GM23248 (cell line): ENCODE data around the gene TNFRSF11A. TPM values are rescaled to one million over a fixed set of nuclear protein-coding genes. Genes with fewer than 3 reads are reported as not detected.

Source experiments
- DNase-seq: peaks from one replicate; pipeline ENCODE4 v3.0.0-alpha.2; 2015
- H2AFZ ChIP-seq: fragments of 200-600 bp; sonication (generic); 2 replicates; pipeline ENCODE4 v1.6.1; 2016; ENCODE audit warnings: antibody characterized with exemption
- H3F3A ChIP-seq: fragments of 200-600 bp; sonication (generic); 2 replicates; pipeline ENCODE4 v1.6.1; 2016; ENCODE audit warnings: mild to moderate bottlenecking, antibody characterized with exemption, mixed run types; ENCODE audit not compliant: insufficient read depth
- H3K27ac ChIP-seq: fragments of 200-600 bp; sonication (generic); 2 replicates; pipeline ENCODE4 v1.5.1; 2016; ENCODE audit warnings: mild to moderate bottlenecking
- H3K27me3 ChIP-seq: fragments of 200-600 bp; sonication (generic); replicated peaks from 2 replicates; pipeline ENCODE4 v1.6.1; 2016; ENCODE audit warnings: mild to moderate bottlenecking; ENCODE audit not compliant: insufficient read depth
- H3K36me3 ChIP-seq: fragments of 200-600 bp; sonication (generic); 2 replicates; pipeline ENCODE4 v1.6.1; 2016; ENCODE audit warnings: low read depth, mild to moderate bottlenecking
- H3K4me1 ChIP-seq: fragments of 200-600 bp; sonication (generic); 2 replicates; pipeline ENCODE4 v1.6.1; 2016; ENCODE audit warnings: mild to moderate bottlenecking; ENCODE audit not compliant: insufficient read depth
- H3K4me2 ChIP-seq: fragments of 200-600 bp; sonication (generic); one replicate; pipeline ENCODE4 v1.6.1; 2016; ENCODE audit warnings: mild to moderate bottlenecking; ENCODE audit not compliant: unreplicated experiment
- H3K4me3 ChIP-seq: fragments of 200-600 bp; sonication (generic); 2 replicates; pipeline ENCODE4 v1.5.1; 2016; ENCODE audit warnings: mild to moderate bottlenecking
- H3K79me2 ChIP-seq: fragments of 200-600 bp; sonication (generic); 2 replicates; pipeline ENCODE4 v1.6.1; 2016; ENCODE audit warnings: mild to moderate bottlenecking; ENCODE audit not compliant: insufficient read depth
- H3K9ac ChIP-seq: fragments of 200-600 bp; sonication (generic); 2 replicates; pipeline ENCODE4 v1.6.1; 2016; ENCODE audit warnings: mild to moderate bottlenecking
- H3K9me2 ChIP-seq: fragments of 200-600 bp; sonication (generic); 2 replicates; pipeline ENCODE4 v1.6.1; 2016; ENCODE audit warnings: mixed run types, mild to moderate bottlenecking, moderate library complexity; ENCODE audit not compliant: insufficient read depth
- H3K9me3 ChIP-seq: fragments of 200-600 bp; sonication (generic); one replicate; pipeline ENCODE4 v1.6.1; 2017; ENCODE audit warnings: low read depth
- H4K20me1 ChIP-seq: fragments of 200-600 bp; sonication (generic); 2 replicates; pipeline ENCODE4 v1.6.0; 2016; ENCODE audit not compliant: insufficient read depth
- EZH2 ChIP-seq: fragments of 200-600 bp; sonication (generic); IDR thresholded peaks from 2 replicates; pipeline ENCODE4 v1.6.1; 2018; ENCODE audit warnings: antibody characterized with exemption, mild to moderate bottlenecking; ENCODE audit not compliant: insufficient read depth, poor library complexity, severe bottlenecking
- EZH2phosphoT487 ChIP-seq: fragments of 200-600 bp; sonication (generic); IDR thresholded peaks from 2 replicates; pipeline ENCODE4 v1.6.1; 2018; ENCODE audit warnings: antibody characterized with exemption, moderate library complexity, mild to moderate bottlenecking, low read depth; ENCODE audit not compliant: insufficient read depth
- WGBS, 2 experiments: methylation state at CpG; one replicate each; pipeline ENCODE4 v1.1.6; 2015 to 2017; ENCODE audit warnings: low lambda C conversion rate in 2 of 2, low coverage in 1 of 2; ENCODE audit errors: missing lambda C conversion rate in 2 of 2; 5-methylcytosine and 5-hydroxymethylcytosine counted together
- in situ Hi-C: fragments of 300-500 bp; cut with MboI; formaldehyde crosslinking; loops from 2 replicates; pipeline ENCODE4 v1.15.0; 2020
- polyA plus RNA-seq: library from polyadenylated mRNA; unstranded; fragments of >200 nt; fragmentation: Nextera tagmentation; extraction: Ambion mirVana; gene quantifications from 2 replicates; pipeline ENCODE4 v1.2.1, GENCODE V29; 2016
- total RNA-seq: library from RNA; depleted of rRNA; stranded (reverse); fragments of >200 nt; shearing (Covaris generic); gene quantifications from 2 replicates; pipeline ENCODE4 v1.2.3, GENCODE V29; 2014

TNFRSF11A gene
- total and polyA plus RNA-seq, 2 experiments from 2014 or later, result 0.09 to 0.22 TPM

DNA sequence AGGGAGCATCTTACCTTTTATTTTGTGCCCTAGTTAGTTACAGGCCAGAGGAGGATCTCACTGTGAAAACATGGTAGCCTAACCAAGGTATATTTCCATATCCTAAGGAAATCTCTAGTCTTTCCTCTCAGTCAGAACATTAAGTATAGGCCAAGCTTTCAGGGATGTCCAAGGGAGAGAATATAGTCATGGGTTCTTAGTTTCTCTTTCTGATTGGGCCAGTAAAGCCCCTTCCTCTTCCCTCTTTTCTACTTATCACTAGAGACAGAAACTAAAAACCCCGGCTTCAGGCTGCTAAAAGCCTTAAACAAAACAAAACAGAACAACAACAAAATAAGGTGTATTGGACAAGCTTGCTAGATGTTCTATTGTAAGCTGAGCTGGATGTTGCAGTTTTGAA, 44.3 kb upstream of the TNFRSF11A start:
- peak overlapping the region; percentile 95 for H3K27ac ChIP-seq
- DNase-seq, result no peak

GRCh38 chr18:62281684-62282083, 43.4 kb upstream of the TNFRSF11A start:
- Histone ChIP-seq H3K4me1 (peaks cover 28% of the 10 kb centered on the region), H3K9ac (peak overlapping the region; percentile 72), H4K20me1 (no peaks in the 10 kb centered on the region), H2AFZ (no peak overlapping the region), H3F3A (peaks cover 44% of the 10 kb centered on the region), H3K4me2 (peak overlapping the region; percentile 89), H3K4me3 (peak overlapping the region; percentile 61), H3K79me2 (no peaks in the 10 kb centered on the region), H3K27ac (peak overlapping the region; percentile 95), H3K36me3 (no peaks in the 10 kb centered on the region), H3K9me2 (no peaks in the 10 kb centered on the region), H3K9me3 (no peaks in the 10 kb centered on the region), H3K27me3 (no peaks in the 10 kb centered on the region)
- no peak for TF ChIP-seq EZH2
- no peak for TF ChIP-seq EZH2phosphoT487
- 4 to 6% methylated on average over 1 of the region's 1 CpG for WGBS, 2 experiments
- in situ Hi-C loops, result no loop called here
- peak; percentile 96 for DNase-seq

More for the DNA sequence above, 44.3 kb upstream of the TNFRSF11A start:
- peaks cover 32% of the 10 kb centered on the region for H3K4me1 ChIP-seq
- no peaks in the 10 kb centered on the region for H3K27me3 ChIP-seq
- no peaks in the 10 kb centered on the region for H3K9me2 ChIP-seq
- no peaks in the 10 kb centered on the region for H3K36me3 ChIP-seq
- peaks cover 44% of the 10 kb centered on the region for H3F3A ChIP-seq
- no peaks in the 10 kb centered on the region for H3K79me2 ChIP-seq
- in situ Hi-C loops, result no loop called here
- TF ChIP-seq EZH2 (no peak), EZH2phosphoT487 (no peak)
- 88 to 100% methylated on average over 1 of the region's 1 CpG for WGBS, 2 experiments
- no peaks in the 10 kb centered on the region for H3K9me3 ChIP-seq
- no peak overlapping the region for H2AFZ ChIP-seq
- H3K4me3 ChIP-seq, result no peak overlapping the region
- H3K4me2 ChIP-seq, result peak overlapping the region; percentile 89
- no peaks in the 10 kb centered on the region for H4K20me1 ChIP-seq
- H3K9ac ChIP-seq, result no peak overlapping the region

DNA sequence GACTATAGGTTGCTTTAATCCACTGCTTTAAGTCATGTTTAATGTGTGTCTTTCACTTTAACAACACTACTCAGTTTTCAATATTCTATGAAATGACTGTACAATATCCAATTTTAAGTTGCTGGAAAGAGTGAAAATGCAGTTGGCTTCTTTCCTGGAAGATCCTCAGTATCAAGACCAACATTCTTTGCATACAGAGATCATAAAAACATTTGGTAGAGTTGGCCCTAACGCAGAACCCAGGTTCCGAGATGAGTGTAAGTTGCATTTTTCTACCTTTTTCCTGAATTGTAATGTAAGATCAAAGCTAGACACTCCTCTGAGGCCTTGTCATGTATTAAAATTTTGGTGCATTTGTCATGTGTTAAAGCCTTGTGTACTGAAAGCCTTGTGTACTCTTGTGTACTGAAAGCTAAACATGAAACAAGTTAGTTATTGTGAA, 42.9 kb upstream of the TNFRSF11A start:
- no peak for TF ChIP-seq EZH2
- TF ChIP-seq EZH2phosphoT487, result no peak
- WGBS, 2 experiments, result 0 to 2% methylated on average over 2 of the region's 2 CpGs
- H3K4me2 ChIP-seq, result peak overlapping the region; percentile 89
- no peak overlapping the region for H2AFZ ChIP-seq
- H3K79me2 ChIP-seq, result no peaks in the 10 kb centered on the region
- no peaks in the 10 kb centered on the region for H4K20me1 ChIP-seq
- peaks cover 44% of the 10 kb centered on the region for H3F3A ChIP-seq
- H3K27me3 ChIP-seq, result no peaks in the 10 kb centered on the region
- in situ Hi-C loops, result no loop called here
- no peaks in the 10 kb centered on the region for H3K9me3 ChIP-seq
- H3K9me2 ChIP-seq, result no peaks in the 10 kb centered on the region
- peak; percentile 86 for DNase-seq
- peak overlapping the region; percentile 72 for H3K9ac ChIP-seq
- peak overlapping the region; percentile 61 for H3K4me3 ChIP-seq
- peak overlapping the region; percentile 95 for H3K27ac ChIP-seq
- peaks cover 28% of the 10 kb centered on the region for H3K4me1 ChIP-seq
- no peaks in the 10 kb centered on the region for H3K36me3 ChIP-seq

DNA sequence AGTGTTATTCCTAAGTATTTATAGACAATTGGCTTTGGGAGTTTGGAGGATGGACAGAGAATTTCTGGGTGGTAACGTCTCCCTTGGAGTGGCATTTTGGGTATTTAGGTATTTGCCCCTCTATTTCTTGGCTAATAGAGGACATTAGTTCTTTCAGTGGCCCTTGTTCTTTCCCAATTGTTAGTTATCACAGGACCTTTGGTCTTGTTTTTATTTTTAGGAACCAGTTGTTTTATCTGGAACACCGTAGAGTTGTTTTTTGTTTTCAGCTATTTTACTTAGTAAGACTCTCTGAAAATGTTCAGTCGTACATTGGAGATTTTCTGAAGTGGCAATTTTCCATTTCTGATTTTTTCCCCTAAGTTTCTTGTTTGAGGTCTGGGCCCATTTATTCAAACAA, 40.5 kb upstream of the TNFRSF11A start:
- 97% methylated on average over 3 of the region's 3 CpGs for WGBS, 2 experiments
- no peaks in the 10 kb centered on the region for H3K79me2 ChIP-seq
- H3K27me3 ChIP-seq, result no peaks in the 10 kb centered on the region
- no peak overlapping the region for H3K4me2 ChIP-seq
- no peak overlapping the region for H3K27ac ChIP-seq
- TF ChIP-seq EZH2phosphoT487, result no peak
- no peak for TF ChIP-seq EZH2
- no peak for DNase-seq
- 0 out of 2 replicates have a peak, but pooled peaks cover 11% of the 10 kb centered on the region for H3K36me3 ChIP-seq
- H3K9me2 ChIP-seq, result no peaks in the 10 kb centered on the region
- H3F3A ChIP-seq, result peaks cover 44% of the 10 kb centered on the region
- H3K9me3 ChIP-seq, result no peaks in the 10 kb centered on the region
- no peaks in the 10 kb centered on the region for H4K20me1 ChIP-seq
- no peak overlapping the region for H3K9ac ChIP-seq
- H3K4me3 ChIP-seq, result no peak overlapping the region
- in situ Hi-C loops, result no loop called here
- H3K4me1 ChIP-seq, result peaks cover 28% of the 10 kb centered on the region
- H2AFZ ChIP-seq, result no peak overlapping the region

DNA sequence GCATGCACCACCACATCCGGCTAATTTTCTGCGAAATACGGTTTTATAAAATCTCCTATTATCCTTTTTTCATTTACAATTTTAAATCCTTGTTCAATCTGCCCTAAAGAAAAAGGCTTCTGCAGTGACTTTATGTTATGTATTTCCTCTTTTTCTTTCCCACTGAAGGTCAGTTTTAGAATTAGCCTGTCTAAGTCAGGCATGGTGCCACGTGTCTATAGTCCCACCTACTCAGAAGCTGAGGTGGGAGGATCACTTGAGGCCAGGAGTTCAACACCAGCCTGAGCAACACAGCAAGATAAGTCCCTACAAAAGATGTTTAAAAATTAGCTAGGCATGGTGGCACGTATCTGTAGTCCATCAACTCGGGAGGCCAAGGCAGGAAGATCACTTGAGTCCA, 39.8 kb upstream of the TNFRSF11A start:
- DNase-seq, result no peak

More for the DNA sequence above, 39.8 kb upstream of the TNFRSF11A start:
- Histone ChIP-seq H4K20me1 (no peaks in the 10 kb centered on the region), H3F3A (peaks cover 40% of the 10 kb centered on the region), H3K79me2 (no peaks in the 10 kb centered on the region), H3K4me3 (no peak overlapping the region), H3K9ac (no peak overlapping the region), H2AFZ (no peak overlapping the region), H3K4me1 (peaks cover 26% of the 10 kb centered on the region), H3K27me3 (no peaks in the 10 kb centered on the region), H3K9me3 (no peaks in the 10 kb centered on the region), H3K9me2 (no peaks in the 10 kb centered on the region), H3K27ac (no peak overlapping the region), H3K36me3 (0 out of 2 replicates have a peak, but pooled peaks cover 11% of the 10 kb centered on the region), H3K4me2 (no peak overlapping the region)
- WGBS, 2 experiments, result 97 to 98% methylated on average over 6 of the region's 6 CpGs
- in situ Hi-C loops, result no loop called here
- TF ChIP-seq EZH2 (no peak), EZH2phosphoT487 (no peak)
